Activated naive CD4-positive, alpha-beta T cell treated with anti-CD3 and anti-CD28 coated beads for 36 hours (primary cell): ENCODE results near the gene CDHR4. TPM values are rescaled to one million over a fixed set of nuclear protein-coding genes. Genes with fewer than 3 reads are reported as not detected.
A peak's percentile ranks its signal among the peaks of the same experiment; 100 is the strongest.

ENCODE experiments used
- CTCF ChIA-PET: fragments of 350-600 bp; sonication (Branson Sonifier 250); formaldehyde crosslinking; loops from one replicate; lab custom pipeline; 2021; ENCODE audit warnings: antibody characterized with exemption; lab: Charles Lee
- DNase-seq: peaks from one replicate; pipeline ENCODE4 v3.0.0-alpha.2; 2020
- H3K27ac Mint-ChIP-seq: one replicate; pipeline ENCODE4 v1.8.0; 2021; ENCODE audit warnings: mild to moderate bottlenecking, mixed read lengths
- H3K27me3 Mint-ChIP-seq: one replicate; pipeline ENCODE4 v1.8.0; 2021; ENCODE audit warnings: low read depth, mixed read lengths
- H3K36me3 Mint-ChIP-seq: one replicate; pipeline ENCODE4 v1.8.0; 2021; ENCODE audit warnings: low read depth, mixed read lengths
- H3K4me1 Mint-ChIP-seq: one replicate; pipeline ENCODE4 v1.8.0; 2021; ENCODE audit warnings: low read depth, mixed read lengths
- H3K4me3 Mint-ChIP-seq: one replicate; pipeline ENCODE4 v1.8.0; 2021; ENCODE audit warnings: mild to moderate bottlenecking, moderate library complexity, mixed read lengths
- H3K9me3 Mint-ChIP-seq: one replicate; pipeline ENCODE4 v1.8.0; 2021; ENCODE audit warnings: mixed read lengths
- intact Hi-C: fragments of 100-400 bp; cut with micrococcal nuclease; formaldehyde crosslinking; loops from one replicate; pipeline ENCODE4 v1.15.1; 2023
- total RNA-seq, 2 experiments: library from RNA; stranded (reverse); gene quantifications; one replicate each; pipeline ENCODE4 v1.2.3, GENCODE V29; 2021

CDHR4 gene, protein sequence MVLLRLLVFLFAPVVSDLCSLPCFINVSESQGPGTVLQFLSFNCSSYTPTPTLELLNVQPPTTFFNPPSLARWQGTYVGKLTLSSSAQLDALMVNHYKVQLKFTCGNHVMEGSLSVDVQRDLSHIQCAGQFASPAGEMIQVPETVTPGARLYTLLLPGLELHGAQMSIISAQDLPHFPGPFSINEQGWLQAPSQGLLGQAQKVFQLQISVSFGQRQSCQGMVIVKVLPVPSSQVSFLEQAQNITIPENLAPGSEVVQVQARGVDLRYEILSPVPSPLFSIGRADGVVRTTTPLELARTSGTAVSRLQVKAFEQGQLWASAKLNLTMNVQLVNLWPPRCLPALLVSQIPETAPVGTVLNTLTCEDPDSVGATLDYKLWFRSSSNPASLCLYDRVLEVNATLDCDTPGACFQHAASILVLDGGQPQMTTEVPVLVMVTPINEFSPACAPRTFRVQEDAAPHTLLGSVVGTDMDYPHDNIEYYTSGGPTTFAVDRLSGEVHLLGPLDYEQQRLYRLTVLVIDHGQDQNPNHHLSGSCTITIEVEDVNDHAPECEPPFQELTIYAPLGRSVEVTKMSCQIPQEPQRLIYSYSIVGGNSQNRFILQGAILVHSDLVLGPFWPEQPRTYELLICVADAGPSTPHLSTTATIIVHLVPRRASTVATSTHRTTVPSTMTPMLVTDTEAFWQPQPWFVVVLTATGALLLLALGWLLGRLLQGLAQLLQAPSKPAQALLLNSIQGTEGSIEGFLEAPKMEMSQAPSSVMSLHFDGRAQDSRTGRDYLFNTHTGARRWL
- total RNA-seq: not detected

GRCh38 chr3:49799761-49800160 is at the start of gene CDHR4:
CDHR4 (minus strand) TSS chr3:49799873; CDS start chr3:49799812, 61 bp downstream.
- CTCF ChIA-PET: interaction anchor here (11.0 kb wide), 1 partner anchor 38 kb away, joined by 165 read pairs; no protein-coding TSS in a partner anchor
- Mint-ChIP-seq H3K27ac (no peak within 1 kb of the TSS), H3K36me3 (no peaks in the 10 kb centered on the region), H3K4me3 (no peak within 1 kb of the TSS), H3K9me3 (no peaks in the 10 kb centered on the region), H3K27me3 (peaks cover 2% of the 10 kb centered on the region), H3K4me1 (peaks cover 11% of the 10 kb centered on the region)
- no peak for DNase-seq
- intact Hi-C loops: no loop called here

DNA sequence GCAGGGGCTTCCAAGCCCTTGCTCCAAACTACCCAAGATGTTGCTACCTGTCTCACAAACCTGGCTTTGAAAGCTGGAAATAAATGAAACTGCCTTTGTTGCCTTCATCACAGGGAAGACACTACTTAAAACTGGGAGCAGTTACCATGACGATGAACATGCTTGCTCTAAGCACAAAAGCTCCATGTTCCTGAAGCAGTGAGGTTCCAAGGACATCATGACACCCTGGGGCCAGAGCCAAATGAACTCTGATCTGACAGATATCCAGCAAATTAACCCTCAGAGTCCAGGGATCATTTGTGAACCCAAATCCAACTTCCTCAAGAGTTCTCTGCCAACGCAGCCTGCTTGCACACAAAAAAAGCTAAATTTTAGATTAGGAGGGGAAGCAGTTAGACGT is 46.0 kb upstream of the CDHR4 start:
- peaks cover 16% of the 10 kb centered on the region for H3K36me3 Mint-ChIP-seq
- H3K27me3 Mint-ChIP-seq: no peaks in the 10 kb centered on the region
- H3K4me3 Mint-ChIP-seq: no peak overlapping the region
- no peak overlapping the region for H3K27ac Mint-ChIP-seq
- DNase-seq: no peak
- intact Hi-C loops: no loop called here
- no peaks in the 10 kb centered on the region for H3K9me3 Mint-ChIP-seq
- no peaks in the 10 kb centered on the region for H3K4me1 Mint-ChIP-seq
- CTCF ChIA-PET: interaction anchor here (2.5 kb wide), 1 partner anchor 43 kb away, joined by 9 read pairs; the partner anchor contains the start of gene INKA1

DNA sequence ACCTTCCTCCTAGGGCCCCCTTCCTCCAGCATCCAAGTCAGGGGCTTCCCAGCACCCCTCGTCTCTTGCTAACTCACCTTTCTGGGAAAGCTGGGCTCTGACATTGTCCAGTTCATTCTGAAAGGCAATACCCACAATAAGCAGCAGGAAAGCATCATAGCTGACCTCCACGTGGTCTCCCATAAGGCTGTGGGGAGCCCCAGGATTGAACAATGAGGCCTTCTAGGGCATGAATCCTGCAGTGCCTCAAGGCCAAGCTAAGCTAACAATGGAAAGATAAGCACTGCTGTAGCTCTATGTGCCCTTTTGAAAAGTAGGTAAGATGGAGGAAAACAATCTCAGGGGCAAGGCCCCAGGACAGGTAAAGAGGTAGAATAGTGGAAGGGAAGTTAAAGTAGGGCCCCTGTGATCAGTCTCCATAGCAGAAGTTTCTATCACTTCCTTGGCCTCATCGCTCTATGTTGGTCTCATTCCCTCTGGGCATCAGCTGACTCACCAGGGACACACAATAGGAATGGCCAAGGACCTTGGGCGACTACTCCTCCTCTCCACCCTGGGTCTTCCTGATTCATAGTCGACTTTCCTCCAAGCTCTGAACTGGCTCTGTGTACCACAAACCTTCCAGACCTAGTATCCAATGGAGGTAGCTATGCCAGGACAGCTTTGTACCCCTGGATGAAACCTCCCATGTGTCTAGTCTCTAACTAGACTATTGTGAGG is 45.0 kb upstream of the CDHR4 start:
- peaks cover 16% of the 10 kb centered on the region for H3K36me3 Mint-ChIP-seq
- CTCF ChIA-PET: interaction anchor here (0.6 to 2.5 kb wide), 2 partner anchors 42 to 149 kb away, joined by 3 to 9 read pairs; partner anchors contain the start of gene INKA1
- DNase-seq: no peak
- intact Hi-C loops: no loop called here
- H3K4me1 Mint-ChIP-seq: no peaks in the 10 kb centered on the region
- no peaks in the 10 kb centered on the region for H3K9me3 Mint-ChIP-seq
- no peaks in the 10 kb centered on the region for H3K27me3 Mint-ChIP-seq
- no peak overlapping the region for H3K4me3 Mint-ChIP-seq
- H3K27ac Mint-ChIP-seq: no peak overlapping the region

DNA sequence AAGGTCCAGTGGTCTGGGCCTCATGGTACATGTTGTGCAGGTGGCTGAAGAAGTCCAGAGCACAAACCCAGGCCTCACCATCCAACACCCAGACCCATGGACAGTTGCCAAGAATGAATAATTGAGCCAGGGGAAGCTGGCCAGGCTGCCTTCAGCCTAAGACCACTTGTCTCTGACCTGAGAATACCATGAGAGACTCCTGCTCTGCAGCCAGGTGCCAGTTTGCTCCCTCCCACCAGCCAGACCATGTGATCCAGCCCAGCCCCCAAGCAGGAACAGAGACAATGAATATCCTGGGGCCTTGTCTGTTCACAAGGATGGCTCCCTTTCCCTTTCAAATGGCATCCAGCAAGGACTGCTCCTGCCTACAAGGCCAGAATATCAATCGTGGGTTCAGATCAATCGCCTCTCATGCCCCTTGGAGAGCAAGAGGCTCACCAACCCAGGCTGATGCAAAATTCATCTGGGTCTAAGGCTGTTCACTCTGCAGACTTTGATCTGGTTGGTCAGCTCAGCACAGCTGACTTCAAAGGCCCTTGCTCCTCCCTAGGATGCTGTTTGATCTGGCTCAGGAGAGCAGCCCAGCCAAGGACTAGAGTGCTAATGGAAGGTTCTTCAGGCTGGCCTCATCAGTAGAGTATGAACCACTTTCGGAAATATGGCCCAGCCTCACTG is 43.3 kb upstream of the CDHR4 start:
- no peaks in the 10 kb centered on the region for H3K9me3 Mint-ChIP-seq
- no peak overlapping the region for H3K27ac Mint-ChIP-seq
- intact Hi-C loops: no loop called here
- H3K36me3 Mint-ChIP-seq: peaks cover 20% of the 10 kb centered on the region
- H3K27me3 Mint-ChIP-seq: no peaks in the 10 kb centered on the region
- DNase-seq: no peak
- CTCF ChIA-PET: interaction anchor here (1.2 kb wide), 1 partner anchor 41 kb away, joined by 3 read pairs; no protein-coding TSS in a partner anchor
- no peaks in the 10 kb centered on the region for H3K4me1 Mint-ChIP-seq
- H3K4me3 Mint-ChIP-seq: no peak overlapping the region

DNA sequence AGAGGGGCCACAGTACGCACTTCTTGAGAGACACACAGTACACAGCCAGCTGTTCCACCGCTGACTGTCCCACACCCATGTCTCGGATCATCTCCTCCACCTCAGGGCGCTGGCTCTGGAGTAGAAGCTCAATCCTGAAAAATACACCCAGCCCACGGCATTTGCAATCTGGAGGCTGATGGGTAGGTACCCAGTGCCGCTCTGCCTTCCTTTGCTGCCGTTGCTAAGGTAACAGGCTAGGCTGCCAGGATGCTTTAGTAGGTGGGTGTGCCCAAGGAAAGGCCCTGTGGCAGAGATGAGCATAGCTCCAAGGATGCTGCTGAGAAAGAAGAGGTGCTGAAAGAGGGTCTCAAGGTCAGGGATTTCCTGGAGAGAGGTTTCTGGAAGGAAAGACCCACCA is 42.1 kb upstream of the CDHR4 start:
- CTCF ChIA-PET: interaction anchor here (0.6 to 8.7 kb wide), 4 partner anchors 38 to 702 kb away, joined by 3 to 165 read pairs (median 3); partner anchors contain the start of genes CDHR4 and INKA1
- Mint-ChIP-seq H3K9me3 (no peaks in the 10 kb centered on the region), H3K27me3 (no peaks in the 10 kb centered on the region), H3K27ac (no peak overlapping the region), H3K4me1 (no peaks in the 10 kb centered on the region), H3K4me3 (no peak overlapping the region), H3K36me3 (peaks cover 16% of the 10 kb centered on the region)
- intact Hi-C loops: no loop called here
- DNase-seq: no peak

- intact Hi-C loops: no loop called here
- H3K4me1 Mint-ChIP-seq: no peaks in the 10 kb centered on the region
- CTCF ChIA-PET: interaction anchor here (0.6 to 8.7 kb wide), 6 partner anchors 9 to 702 kb away, joined by 3 to 165 read pairs (median 3); partner anchors contain the start of genes CDHR4 and INKA1
- no peaks in the 10 kb centered on the region for H3K27me3 Mint-ChIP-seq
- DNase-seq: peak; percentile 16
- H3K4me3 Mint-ChIP-seq: no peak overlapping the region
- H3K27ac Mint-ChIP-seq: no peak overlapping the region
- H3K9me3 Mint-ChIP-seq: no peaks in the 10 kb centered on the region
- H3K36me3 Mint-ChIP-seq: peaks cover 16% of the 10 kb centered on the region
Measured at GRCh38 chr3:49841126-49841696, 41.5 kb upstream of the CDHR4 start.

- CTCF ChIA-PET: interaction anchor here (0.8 to 8.7 kb wide), 8 partner anchors 8 to 320 kb away, joined by 3 to 165 read pairs (median 6); partner anchors contain the start of genes CDHR4, INKA1 and IP6K1
- Mint-ChIP-seq H3K9me3 (no peaks in the 10 kb centered on the region), H3K36me3 (peaks cover 12% of the 10 kb centered on the region), H3K4me3 (no peak overlapping the region), H3K27me3 (no peaks in the 10 kb centered on the region), H3K4me1 (no peaks in the 10 kb centered on the region), H3K27ac (no peak overlapping the region)
- intact Hi-C loops: no loop called here
- DNase-seq: no peak
Measured at GRCh38 chr3:49840388-49840787, 40.7 kb upstream of the CDHR4 start.

DNA sequence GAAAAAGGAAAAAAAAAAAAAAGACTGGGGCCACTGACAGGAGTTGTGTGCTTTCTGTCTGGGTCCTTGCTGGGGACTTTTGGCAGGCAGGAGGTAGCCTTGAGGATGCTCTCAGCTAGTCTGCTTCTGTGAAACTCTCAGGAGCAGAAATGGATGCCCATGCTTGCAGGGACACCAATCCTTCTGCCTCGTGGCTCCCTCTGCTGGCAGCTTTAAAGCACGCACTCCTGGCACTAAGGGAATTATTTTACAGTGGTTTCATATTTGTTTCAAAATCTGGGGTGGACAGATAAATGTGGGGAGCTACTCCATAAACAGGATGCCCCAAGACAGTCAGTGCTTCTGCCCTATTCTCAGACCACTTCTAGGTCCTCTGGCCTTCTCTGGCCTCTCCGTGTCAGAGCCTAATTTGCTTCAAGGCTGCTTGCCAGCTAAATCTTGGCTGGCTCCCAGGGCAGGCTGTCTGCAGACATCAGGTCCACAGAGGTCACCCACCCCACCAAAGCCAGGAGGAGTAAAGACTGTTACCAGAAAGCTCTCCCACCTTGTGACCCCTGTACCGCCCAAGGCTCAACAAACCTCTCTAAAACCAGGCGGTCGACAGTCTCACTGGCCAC is 39.6 kb upstream of the CDHR4 start:
- Mint-ChIP-seq H3K36me3 (peaks cover 14% of the 10 kb centered on the region), H3K4me1 (no peaks in the 10 kb centered on the region), H3K27me3 (no peaks in the 10 kb centered on the region), H3K4me3 (no peak overlapping the region), H3K9me3 (no peaks in the 10 kb centered on the region), H3K27ac (no peak overlapping the region)
- DNase-seq: peak; percentile 89
- CTCF ChIA-PET: interaction anchor here (0.6 to 8.7 kb wide), 46 partner anchors 8 to 659 kb away, joined by 3 to 165 read pairs (median 4); partner anchors contain the start of genes AMIGO3, CDHR4, INKA1 and IP6K1
- intact Hi-C loops: loop anchor here (1.0 kb wide), 5 partner anchors 37 to 300 kb away; partner anchors contain the start of gene AMIGO3

DNA sequence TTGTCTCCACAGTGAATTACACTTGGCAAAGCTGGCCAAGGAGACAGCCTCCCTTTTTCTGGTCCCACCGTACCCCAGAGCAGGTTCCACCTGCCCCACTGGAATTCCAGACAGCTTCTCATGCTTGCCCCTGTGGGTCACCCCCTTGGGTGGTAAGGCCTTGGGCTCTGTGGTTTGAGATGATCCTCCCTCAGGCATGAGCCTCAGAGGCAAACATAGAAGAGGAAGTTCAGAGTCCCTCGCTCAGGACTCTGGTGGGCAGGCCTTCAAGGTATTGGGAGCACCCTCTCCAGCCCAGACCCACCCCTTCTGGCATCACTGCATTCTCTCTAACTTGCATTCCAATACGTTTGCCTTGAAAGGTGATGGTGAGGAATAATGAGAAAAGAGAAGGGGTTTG is 31.7 kb upstream of the CDHR4 start:
- no peak overlapping the region for H3K4me3 Mint-ChIP-seq
- intact Hi-C loops: no loop called here
- H3K36me3 Mint-ChIP-seq: peaks cover 23% of the 10 kb centered on the region
- H3K27me3 Mint-ChIP-seq: no peaks in the 10 kb centered on the region
- H3K27ac Mint-ChIP-seq: no peak overlapping the region
- CTCF ChIA-PET: no interaction called here
- DNase-seq: no peak
- H3K9me3 Mint-ChIP-seq: no peaks in the 10 kb centered on the region
- H3K4me1 Mint-ChIP-seq: no peaks in the 10 kb centered on the region

DNA sequence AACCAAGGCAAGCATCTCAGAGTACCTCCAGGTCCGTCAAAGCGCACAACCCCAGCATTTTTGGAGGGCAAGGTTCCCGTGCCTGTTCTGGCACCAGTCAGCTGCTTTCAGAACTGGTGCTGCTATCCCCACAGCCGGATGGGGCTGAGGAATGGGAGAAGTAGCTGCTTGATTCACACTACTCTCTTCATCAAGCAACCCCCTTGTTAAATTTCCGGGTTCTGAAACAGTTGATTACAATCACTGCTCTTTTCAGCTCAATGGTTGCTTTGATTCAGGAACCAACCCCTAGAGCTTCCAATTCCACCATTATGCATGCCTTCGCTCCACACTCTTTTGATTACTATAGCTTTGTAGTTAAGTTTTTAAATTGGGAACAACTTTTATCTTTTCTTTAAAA is 26.3 kb upstream of the CDHR4 start:
- DNase-seq: no peak
- Mint-ChIP-seq H3K27me3 (no peaks in the 10 kb centered on the region), H3K4me3 (no peak overlapping the region), H3K4me1 (no peaks in the 10 kb centered on the region), H3K36me3 (peaks cover 13% of the 10 kb centered on the region), H3K9me3 (no peaks in the 10 kb centered on the region), H3K27ac (no peak overlapping the region)
- intact Hi-C loops: no loop called here
- CTCF ChIA-PET: interaction anchor here (0.7 to 1.8 kb wide), 2 partner anchors 12 to 28 kb away, joined by 3 to 5 read pairs; no protein-coding TSS in a partner anchor
